Thyroid gland (tissue), 4 donors: ENCODE data around the gene PANX1.

Source experiments
- POLR2A ChIP-seq, 2 donors: fragments of 450-650 bp; IDR thresholded peaks; one replicate each; pipeline ENCODE4 v1.6.1; 2017; ENCODE audit warnings: antibody characterized with exemption in 2 of 2, mild to moderate bottlenecking in 2 of 2, moderate library complexity in 1 of 2
- TF ChIP-seq, protein P1 (sequence below), 6 experiments: fragments of 200-600 bp in 3 of 6; fragments of 450-650 bp in 3 of 6; sonication (generic) in 3 of 6; IDR thresholded peaks; one replicate each; pipeline ENCODE4 v1.5.1; 2016 to 2019; ENCODE audit warnings: antibody characterized with exemption in 6 of 6, mild to moderate bottlenecking in 2 of 6, inconsistent platforms in 1 of 6, moderate library complexity in 1 of 6

DNA sequence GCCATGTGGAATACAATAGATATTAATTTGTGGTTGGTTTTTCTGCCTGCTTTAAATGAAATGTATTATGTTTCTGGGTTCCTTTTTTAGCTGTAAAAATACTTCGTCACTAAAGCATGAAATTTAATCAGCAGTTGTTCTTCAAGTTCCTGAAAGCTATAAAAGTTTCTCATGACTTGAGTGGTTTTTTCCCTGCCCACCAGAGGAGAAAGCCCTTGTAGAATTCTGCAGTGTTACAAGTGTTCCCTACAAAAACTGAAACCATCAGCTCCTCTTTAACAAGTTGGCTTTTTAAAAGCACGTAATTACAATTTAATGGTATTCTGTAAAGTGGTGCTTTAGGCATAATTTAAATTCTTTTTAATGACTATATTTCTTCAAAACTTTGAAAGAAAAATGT is 56.2 kb downstream of the PANX1 start:
- TF ChIP-seq, protein P1, sequence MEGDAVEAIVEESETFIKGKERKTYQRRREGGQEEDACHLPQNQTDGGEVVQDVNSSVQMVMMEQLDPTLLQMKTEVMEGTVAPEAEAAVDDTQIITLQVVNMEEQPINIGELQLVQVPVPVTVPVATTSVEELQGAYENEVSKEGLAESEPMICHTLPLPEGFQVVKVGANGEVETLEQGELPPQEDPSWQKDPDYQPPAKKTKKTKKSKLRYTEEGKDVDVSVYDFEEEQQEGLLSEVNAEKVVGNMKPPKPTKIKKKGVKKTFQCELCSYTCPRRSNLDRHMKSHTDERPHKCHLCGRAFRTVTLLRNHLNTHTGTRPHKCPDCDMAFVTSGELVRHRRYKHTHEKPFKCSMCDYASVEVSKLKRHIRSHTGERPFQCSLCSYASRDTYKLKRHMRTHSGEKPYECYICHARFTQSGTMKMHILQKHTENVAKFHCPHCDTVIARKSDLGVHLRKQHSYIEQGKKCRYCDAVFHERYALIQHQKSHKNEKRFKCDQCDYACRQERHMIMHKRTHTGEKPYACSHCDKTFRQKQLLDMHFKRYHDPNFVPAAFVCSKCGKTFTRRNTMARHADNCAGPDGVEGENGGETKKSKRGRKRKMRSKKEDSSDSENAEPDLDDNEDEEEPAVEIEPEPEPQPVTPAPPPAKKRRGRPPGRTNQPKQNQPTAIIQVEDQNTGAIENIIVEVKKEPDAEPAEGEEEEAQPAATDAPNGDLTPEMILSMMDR (IDR thresholded peaks at IDR 0.05) = peak in 1 of 6 experiments; percentile 31
- TF ChIP-seq POLR2A (IDR thresholded peaks at IDR 0.05) = no peak
